IMR-90 (cell line): ENCODE data around the gene PTK6.

Experiments
- BHLHE40 ChIP-seq: fragments of 150-350 bp; IDR thresholded peaks from 2 replicates; pipeline ENCODE4 v1.6.1; 2016; ENCODE audit warnings: mild to moderate bottlenecking, low read depth, low read length
- CEBPB ChIP-seq: IDR thresholded peaks from 2 replicates; pipeline ENCODE4 v1.6.1; 2012; ENCODE audit warnings: low read depth, low read length, improper control_type of control experiment
- CTCF ChIP-seq: conservative IDR thresholded peaks from 2 replicates; pipeline ENCODE4 v1.5.1; 2012; ENCODE audit warnings: mild to moderate bottlenecking, low read depth, low read length, improper control_type of control experiment
- ELK1 ChIP-seq: fragments of 150-350 bp; IDR thresholded peaks from 2 replicates; pipeline ENCODE4 v1.6.1; 2016; ENCODE audit warnings: low read depth, mild to moderate bottlenecking, low read length, moderate library complexity, borderline replicate concordance
- FOS ChIP-seq: fragments of 150-350 bp; IDR thresholded peaks from 2 replicates; pipeline ENCODE4 v1.6.1; 2016; ENCODE audit warnings: low read depth, low read length
- MXI1 ChIP-seq: IDR thresholded peaks from 2 replicates; pipeline ENCODE4 v1.6.1; 2012; ENCODE audit warnings: low read depth, mild to moderate bottlenecking, low read length, moderate library complexity, borderline replicate concordance
- POLR2A ChIP-seq: IDR thresholded peaks from 2 replicates; pipeline ENCODE4 v1.6.1; 2012; ENCODE audit warnings: mild to moderate bottlenecking, low read depth, low read length
- RCOR1 ChIP-seq: IDR thresholded peaks from 2 replicates; pipeline ENCODE4 v1.6.1; 2012; ENCODE audit warnings: mild to moderate bottlenecking, low read length, improper control_type of control experiment; ENCODE audit not compliant: insufficient replicate concordance
- RFX5 ChIP-seq: IDR thresholded peaks from 2 replicates; pipeline ENCODE4 v1.8.0; 2012; ENCODE audit warnings: low read depth, mild to moderate bottlenecking, low read length, moderate library complexity
- SMC3 ChIP-seq: fragments of 150-350 bp; IDR thresholded peaks from 2 replicates; pipeline ENCODE4 v1.6.1; 2016; ENCODE audit warnings: low read depth, mild to moderate bottlenecking, antibody characterized with exemption, low read length, moderate library complexity
- USF2 ChIP-seq: fragments of 150-350 bp; IDR thresholded peaks from 2 replicates; pipeline ENCODE4 v1.6.1; 2017; ENCODE audit warnings: mild to moderate bottlenecking, antibody characterized with exemption, low read length, low read depth

- no peak for TF ChIP-seq CTCF
- TF ChIP-seq CEBPB = no peak
- no peak for TF ChIP-seq POLR2A
- TF ChIP-seq ELK1 = no peak
- no peak for TF ChIP-seq BHLHE40
- TF ChIP-seq MXI1 = no peak
- TF ChIP-seq USF2 = no peak
- TF ChIP-seq RFX5 = no peak
- TF ChIP-seq SMC3 = no peak
- no peak for TF ChIP-seq FOS
- TF ChIP-seq RCOR1 = no peak
These were observed 19.5 kb downstream of the PTK6 start for GRCh38 chr20:63517376-63518309.
